GM12878 (cell line): ENCODE results near the gene LRRC61. TPM values are rescaled to one million over a fixed set of nuclear protein-coding genes. Genes with fewer than 3 reads are reported as not detected.

Experiments used
- BACH1 ChIP-seq: fragments of 450-650 bp; IDR thresholded peaks from 2 replicates; pipeline ENCODE4 v1.6.1; 2017; ENCODE audit warnings: mild to moderate bottlenecking, borderline replicate concordance
- CBFB ChIP-seq: IDR thresholded peaks from 2 replicates; pipeline ENCODE4 v1.6.1; 2016; ENCODE audit warnings: antibody characterized with exemption, low read depth
- CHD2 ChIP-seq: IDR thresholded peaks from 2 replicates; pipeline ENCODE4 v1.6.1; 2011; ENCODE audit warnings: low read depth, low read length, improper control_type of control experiment, borderline replicate concordance
- MXI1 ChIP-seq: fragments of 150-350 bp; IDR thresholded peaks from 2 replicates; pipeline ENCODE4 v1.6.1; 2011; ENCODE audit warnings: low read depth, mild to moderate bottlenecking, inconsistent platforms, low read length, improper control_type of control experiment
- NRF1 ChIP-seq: conservative IDR thresholded peaks from 2 replicates; pipeline ENCODE4 v1.6.1; 2011; ENCODE audit warnings: mild to moderate bottlenecking, low read depth, low read length, improper control_type of control experiment
- POLR2AphosphoS2 ChIP-seq: IDR thresholded peaks from 2 replicates; pipeline ENCODE4 v1.6.1; 2011; ENCODE audit warnings: low read depth, mild to moderate bottlenecking, low read length, improper control_type of control experiment, moderate library complexity
- POLR2AphosphoS5 ChIP-seq: IDR thresholded peaks from 2 replicates; pipeline ENCODE4 v1.6.1; 2011; ENCODE audit warnings: mild to moderate bottlenecking, low read length, inconsistent platforms
- POU2F2 ChIP-seq: IDR thresholded peaks from 3 replicates; pipeline ENCODE4 v1.6.1; 2011; ENCODE audit warnings: low read depth, mild to moderate bottlenecking, low read length, borderline replicate concordance
- RAD21 ChIP-seq: IDR thresholded peaks from 2 replicates; pipeline ENCODE4 v1.6.1; 2011; ENCODE audit warnings: mild to moderate bottlenecking, low read depth, low read length, moderate library complexity; ENCODE audit not compliant: insufficient read depth
- RB1 ChIP-seq: fragments of 450-650 bp; formaldehyde crosslinking; IDR thresholded peaks from 2 replicates; pipeline ENCODE4 v1.6.1; 2017; ENCODE audit warnings: mild to moderate bottlenecking, borderline replicate concordance
- RCOR1 ChIP-seq: conservative IDR thresholded peaks from 2 replicates; pipeline ENCODE4 v1.6.1; 2012; ENCODE audit warnings: low read depth, low read length, improper control_type of control experiment
- SIN3A ChIP-seq: IDR thresholded peaks from 2 replicates; pipeline ENCODE4 v1.6.1; 2012; ENCODE audit warnings: low read depth, low read length, improper control_type of control experiment
- polyA plus RNA-seq, 11 experiments: library from polyadenylated mRNA; depleted of rRNA in 4 of 11; unstranded in 6 of 11; stranded (reverse) in 5 of 11; fragments of >200 nt; fragmentation: Nextera tagmentation in 4 of 11; fragmentation: Illumina TruSeq in 1 of 11; extraction: Ambion mirVana in 4 of 11; extraction: Trizol in 1 of 11; gene quantifications; 1 replicate in 1 of 11; 2 replicates in 10 of 11; pipeline versions ENCODE4 v1.2.1 to v1.2.3, GENCODE V29; 2011 to 2016; ENCODE audit warnings: inconsistent platforms in 2 of 11, missing spikeins in 2 of 11, low read depth in 1 of 11
- total RNA-seq, 4 experiments: library from RNA; depleted of rRNA in 3 of 4; stranded (reverse); fragments of >200 nt in 3 of 4; fragmentation: Illumina TruSeq in 1 of 4; extraction: Trizol in 1 of 4; gene quantifications; 2 replicates each; pipeline versions ENCODE4 v1.2.1 to v1.2.3, GENCODE V29; 2013 to 2021
- TF ChIP-seq, protein P1 (sequence below): fragments of 450-650 bp; IDR thresholded peaks from 2 replicates; pipeline ENCODE4 v1.6.1; 2016; ENCODE audit warnings: mild to moderate bottlenecking

LRRC61 gene
- total and polyA plus RNA-seq, 10 of the 15 experiments (the other 5 are each of a cell fraction or from before 2014, with no cell fraction given) = 1.4 to 54.2 (median 21.8) TPM

DNA sequence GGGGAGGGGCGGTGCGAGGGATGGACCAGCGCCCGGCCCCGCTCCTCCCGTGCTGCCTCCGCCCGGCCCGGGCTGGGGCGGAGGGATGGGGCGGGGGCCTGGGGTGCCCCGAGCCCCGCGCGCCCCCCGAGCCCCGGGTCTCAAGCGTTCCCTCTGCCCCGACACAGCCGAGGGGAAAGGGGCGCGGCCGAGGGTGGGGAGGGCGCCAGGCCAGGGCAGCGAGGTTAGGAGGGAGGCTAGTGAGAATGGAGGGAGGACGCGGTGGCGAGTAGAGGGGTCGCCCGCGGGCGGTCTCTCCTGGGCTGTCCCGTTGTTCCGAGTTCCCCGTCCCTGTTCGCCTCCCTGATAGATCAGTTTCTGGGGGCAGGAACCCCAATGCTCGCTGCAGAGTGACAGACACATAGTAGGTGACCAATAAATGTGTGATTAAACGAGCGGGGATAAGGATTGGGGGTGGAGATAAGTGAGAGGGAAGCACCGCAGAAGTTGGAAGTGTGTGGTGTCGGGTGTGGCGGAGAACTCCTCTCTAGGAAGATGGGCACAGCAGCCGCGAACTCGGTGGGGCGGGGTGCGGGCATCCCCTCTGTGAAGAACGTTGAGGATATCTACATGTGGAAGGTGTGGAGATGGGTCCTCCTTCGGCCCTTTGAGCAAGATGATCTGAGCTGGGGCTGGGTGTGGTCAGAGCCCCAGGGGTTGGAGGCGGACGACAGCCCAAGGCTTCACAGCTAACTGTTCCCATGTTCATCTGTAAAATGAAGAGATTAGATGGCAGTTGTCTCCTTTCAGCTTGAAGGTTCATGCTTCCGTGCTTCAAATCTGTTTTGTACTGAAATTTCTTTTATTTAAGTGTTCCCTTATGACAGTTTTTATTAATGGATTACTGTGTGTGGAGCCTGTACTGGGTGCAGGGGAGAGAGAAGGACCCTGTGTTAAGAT is 56.6 kb downstream of the LRRC61 start (continued):
- TF ChIP-seq POLR2AphosphoS2 (peak; percentile 53; the same call in 1 of the 2 replicates), POLR2AphosphoS5 (peak; percentile 67), RCOR1 (0 out of 2 replicates have a peak, but pooled peaks have one; percentile 31), NRF1 (no peak), RAD21 (no peak), CBFB (0 out of 2 replicates have a peak, but pooled peaks have one; percentile 7), CHD2 (0 out of 2 replicates have a peak, but pooled peaks have one; percentile 31), SIN3A (0 out of 2 replicates have a peak, but pooled peaks have one; percentile 48), POU2F2 (0 out of 3 replicates have a peak, but pooled peaks have one; percentile 14), BACH1 (0 out of 2 replicates have a peak, but pooled peaks have one; percentile 36), MXI1 (0 out of 2 replicates have a peak, but pooled peaks have one; percentile 29), RB1 (no peak)
- TF ChIP-seq, protein P1, sequence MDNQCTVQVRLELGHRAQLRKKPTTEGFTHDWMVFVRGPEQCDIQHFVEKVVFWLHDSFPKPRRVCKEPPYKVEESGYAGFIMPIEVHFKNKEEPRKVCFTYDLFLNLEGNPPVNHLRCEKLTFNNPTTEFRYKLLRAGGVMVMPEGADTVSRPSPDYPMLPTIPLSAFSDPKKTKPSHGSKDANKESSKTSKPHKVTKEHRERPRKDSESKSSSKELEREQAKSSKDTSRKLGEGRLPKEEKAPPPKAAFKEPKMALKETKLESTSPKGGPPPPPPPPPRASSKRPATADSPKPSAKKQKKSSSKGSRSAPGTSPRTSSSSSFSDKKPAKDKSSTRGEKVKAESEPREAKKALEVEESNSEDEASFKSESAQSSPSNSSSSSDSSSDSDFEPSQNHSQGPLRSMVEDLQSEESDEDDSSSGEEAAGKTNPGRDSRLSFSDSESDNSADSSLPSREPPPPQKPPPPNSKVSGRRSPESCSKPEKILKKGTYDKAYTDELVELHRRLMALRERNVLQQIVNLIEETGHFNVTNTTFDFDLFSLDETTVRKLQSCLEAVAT = peak; percentile 69
- TF ChIP-seq, all 136 proteins: peak for 15
